Epithelial cell of prostate (primary cell): ENCODE results near the gene CCNYL1.
A peak's percentile ranks its signal among the peaks of the same experiment; 100 is the strongest.

Experiments used
- DNase-seq: peaks from one replicate; pipeline ENCODE4 v3.0.0-alpha.2; 2011; ENCODE audit warnings: low read depth, low spot score
- H3K27ac ChIP-seq: fragments of 450-650 bp; 2 replicates; pipeline ENCODE4 v1.5.1; 2017; ENCODE audit warnings: mild to moderate bottlenecking

Gene CCNYL1

GRCh38 chr2:207782238-207783030 is 71.0 kb downstream of the CCNYL1 start:
- no peak for DNase-seq

GRCh38 chr2:207783514-207783913 is 72.1 kb downstream of the CCNYL1 start:
- no peak overlapping the region for H3K27ac ChIP-seq
- DNase-seq: no peak

More at GRCh38 chr2:207782238-207783030, 71.0 kb downstream of the CCNYL1 start:
- no peak overlapping the region for H3K27ac ChIP-seq

- no peak overlapping the region for H3K27ac ChIP-seq
- no peak for DNase-seq
These were observed 73.5 kb downstream of the CCNYL1 start for GRCh38 chr2:207784898-207785297.

GRCh38 chr2:207787017-207787416 is 75.6 kb downstream of the CCNYL1 start:
- no peak overlapping the region for H3K27ac ChIP-seq
- DNase-seq: no peak

- no peak for DNase-seq
- H3K27ac ChIP-seq: no peak overlapping the region
These were observed 76.4 kb downstream of the CCNYL1 start for GRCh38 chr2:207787800-207788199.

- no peak for DNase-seq
- H3K27ac ChIP-seq: peak overlapping the region; percentile 80
These were observed 79.5 kb downstream of the CCNYL1 start for GRCh38 chr2:207790898-207791297.

GRCh38 chr2:207791579-207792243 is 80.3 kb downstream of the CCNYL1 start:
- DNase-seq: no peak
- H3K27ac ChIP-seq: peak overlapping the region; percentile 80

GRCh38 chr2:207792244-207792785 is 80.9 kb downstream of the CCNYL1 start:
- no peak for DNase-seq
- H3K27ac ChIP-seq: peak overlapping the region; percentile 80

GRCh38 chr2:207796585-207797350 is 85.3 kb downstream of the CCNYL1 start:
- H3K27ac ChIP-seq: no peak overlapping the region
- no peak for DNase-seq

- DNase-seq: no peak
- H3K27ac ChIP-seq: no peak overlapping the region
These were observed 89.8 kb downstream of the CCNYL1 start for GRCh38 chr2:207801259-207801658.

GRCh38 chr2:207802650-207803049 is 91.2 kb downstream of the CCNYL1 start:
- DNase-seq: no peak

More at GRCh38 chr2:207802650-207803049, 91.2 kb downstream of the CCNYL1 start:
- H3K27ac ChIP-seq: no peak overlapping the region
